ENCODE measurements around the gene KLHL30.

Gene KLHL30, protein sequence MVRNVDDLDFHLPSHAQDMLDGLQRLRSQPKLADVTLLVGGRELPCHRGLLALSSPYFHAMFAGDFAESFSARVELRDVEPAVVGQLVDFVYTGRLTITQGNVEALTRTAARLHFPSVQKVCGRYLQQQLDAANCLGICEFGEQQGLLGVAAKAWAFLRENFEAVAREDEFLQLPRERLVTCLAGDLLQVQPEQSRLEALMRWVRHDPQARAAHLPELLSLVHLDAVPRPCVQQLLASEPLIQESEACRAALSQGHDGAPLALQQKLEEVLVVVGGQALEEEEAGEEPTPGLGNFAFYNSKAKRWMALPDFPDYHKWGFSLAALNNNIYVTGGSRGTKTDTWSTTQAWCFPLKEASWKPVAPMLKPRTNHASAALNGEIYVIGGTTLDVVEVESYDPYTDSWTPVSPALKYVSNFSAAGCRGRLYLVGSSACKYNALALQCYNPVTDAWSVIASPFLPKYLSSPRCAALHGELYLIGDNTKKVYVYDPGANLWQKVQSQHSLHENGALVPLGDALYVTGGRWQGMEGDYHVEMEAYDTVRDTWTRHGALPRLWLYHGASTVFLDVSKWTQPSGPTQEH

DNA sequence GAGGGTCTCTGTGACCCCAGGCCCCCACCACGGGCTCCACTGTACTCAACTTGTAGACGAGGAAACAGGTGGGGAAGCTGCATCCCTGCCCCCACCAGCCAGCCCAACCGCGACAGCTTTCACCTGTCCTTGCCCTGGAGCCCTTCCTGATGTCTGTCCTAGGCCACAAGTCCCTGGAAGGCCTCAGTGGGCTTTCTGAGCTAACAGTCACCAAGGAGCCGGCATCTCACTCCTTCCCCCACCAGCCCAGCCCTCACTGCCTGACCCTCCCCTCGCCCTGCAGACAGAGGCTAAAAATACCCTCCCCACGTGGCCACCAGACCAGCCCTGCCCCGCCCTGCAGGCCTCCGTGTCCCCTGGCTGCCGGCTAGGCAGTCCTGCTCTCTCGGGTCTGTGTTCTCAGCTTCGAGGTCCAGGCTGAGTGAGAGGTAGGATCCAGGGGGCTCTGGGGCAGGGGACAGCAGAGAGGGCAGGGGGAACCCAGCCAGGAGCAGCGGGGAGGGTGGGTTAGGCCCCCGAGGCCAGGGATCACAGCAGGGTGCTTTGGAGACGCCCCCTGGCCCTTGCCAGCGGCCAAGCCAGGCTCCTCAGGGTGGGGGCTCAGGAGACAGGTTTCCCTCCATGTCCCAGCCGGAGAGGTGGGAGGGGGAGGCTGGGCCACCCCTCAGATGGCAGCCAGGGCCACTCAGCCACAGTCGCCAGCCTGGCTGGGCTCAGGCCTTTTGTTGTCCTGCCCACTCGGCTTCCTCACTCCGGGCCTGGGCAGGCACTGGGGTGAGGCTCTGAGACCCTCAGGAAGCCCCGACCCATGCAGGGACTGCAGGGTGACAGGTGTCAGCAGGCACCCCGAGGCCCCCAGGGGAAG is at the start of gene KLHL30:
TSS of gene KLHL30 (plus strand) at position 338 of the 865 bp plus-strand sequence. CDS start 2,087 bp downstream, outside the sequence.
- intact Hi-C loops (cut with DNase I) = no loop called here
- no peak for DNase-seq

DNA sequence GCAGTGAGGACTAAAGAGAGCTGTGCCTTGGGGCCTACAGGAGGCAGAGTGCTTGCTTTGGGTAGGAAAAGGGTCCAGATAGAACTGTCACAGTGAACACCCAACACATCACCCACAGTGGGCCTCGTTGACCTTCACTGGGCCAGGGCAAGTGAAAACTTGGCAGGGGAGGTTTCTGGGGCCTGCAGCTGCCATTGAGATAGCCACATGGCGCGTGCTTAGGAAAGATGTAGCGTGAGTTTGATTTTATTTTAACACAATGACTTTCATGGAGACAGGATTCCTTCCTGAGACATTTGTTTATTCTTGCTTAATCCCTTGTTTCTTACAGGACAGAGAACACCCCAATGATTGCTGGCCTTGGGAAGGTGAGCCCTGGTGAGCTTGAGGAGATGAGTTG is 47.6 kb upstream of the KLHL30 start:
- intact Hi-C loops (cut with DNase I) = no loop called here
- DNase-seq = no peak

DNA sequence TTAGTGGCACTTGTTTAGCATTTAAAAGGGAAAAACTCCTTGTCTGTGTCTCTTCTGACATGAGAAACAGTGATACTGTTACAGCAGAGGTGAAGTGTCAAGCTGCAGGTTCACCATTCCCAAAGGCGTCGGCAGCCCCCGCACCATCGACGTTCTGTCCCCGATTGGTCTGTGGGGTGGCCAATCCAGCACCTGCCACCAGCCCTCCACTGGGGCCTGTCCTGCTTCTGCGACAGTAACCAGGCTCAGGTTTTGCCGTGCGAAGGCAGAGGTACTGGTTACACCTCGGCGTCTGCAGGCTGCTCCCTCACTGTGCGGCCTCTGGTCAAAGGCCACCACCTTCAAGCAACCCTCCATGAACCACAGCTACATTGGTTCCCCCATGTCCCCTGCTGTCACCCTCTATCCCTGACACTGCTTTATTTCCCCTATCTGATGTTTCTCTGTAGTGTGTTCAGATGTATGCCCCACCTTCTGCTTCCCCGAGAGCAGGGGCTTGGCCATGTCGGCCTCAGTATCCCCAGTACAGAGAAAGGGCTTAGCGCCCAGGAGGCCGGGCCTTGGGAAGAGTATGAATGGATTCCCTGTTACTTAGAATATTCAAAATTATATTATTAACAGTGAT is 46.9 kb upstream of the KLHL30 start:
- intact Hi-C loops (cut with DNase I) = no loop called here
- DNase-seq = no peak

DNA sequence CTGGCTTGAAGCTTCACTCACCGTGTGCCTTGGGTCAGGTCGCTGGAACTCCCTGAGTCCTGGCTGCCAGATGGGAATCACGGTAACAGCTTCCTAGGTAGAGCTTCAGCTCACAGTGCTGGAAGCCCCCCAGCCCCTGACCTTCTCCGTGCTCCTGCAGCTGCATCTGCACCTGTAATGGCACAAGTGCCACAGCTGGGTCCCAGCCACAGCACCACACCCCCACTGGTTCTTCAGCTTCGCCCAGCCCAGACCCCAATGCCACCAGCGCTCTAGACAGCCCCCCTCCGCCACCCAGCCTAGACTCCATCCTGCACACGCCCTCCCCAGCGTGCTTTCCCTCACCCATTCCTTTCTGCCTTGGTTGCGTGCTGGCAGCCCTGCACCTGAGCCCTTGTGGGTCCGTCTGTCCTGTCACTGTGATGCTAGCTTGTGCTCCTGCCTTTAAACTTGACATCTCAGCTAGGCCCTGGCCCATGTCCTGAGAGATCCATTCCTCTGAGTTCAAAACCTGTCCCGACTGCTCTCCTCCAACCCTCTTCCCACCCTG is 45.9 kb upstream of the KLHL30 start:
- no peak for DNase-seq
- intact Hi-C loops (cut with DNase I) = no loop called here

DNA sequence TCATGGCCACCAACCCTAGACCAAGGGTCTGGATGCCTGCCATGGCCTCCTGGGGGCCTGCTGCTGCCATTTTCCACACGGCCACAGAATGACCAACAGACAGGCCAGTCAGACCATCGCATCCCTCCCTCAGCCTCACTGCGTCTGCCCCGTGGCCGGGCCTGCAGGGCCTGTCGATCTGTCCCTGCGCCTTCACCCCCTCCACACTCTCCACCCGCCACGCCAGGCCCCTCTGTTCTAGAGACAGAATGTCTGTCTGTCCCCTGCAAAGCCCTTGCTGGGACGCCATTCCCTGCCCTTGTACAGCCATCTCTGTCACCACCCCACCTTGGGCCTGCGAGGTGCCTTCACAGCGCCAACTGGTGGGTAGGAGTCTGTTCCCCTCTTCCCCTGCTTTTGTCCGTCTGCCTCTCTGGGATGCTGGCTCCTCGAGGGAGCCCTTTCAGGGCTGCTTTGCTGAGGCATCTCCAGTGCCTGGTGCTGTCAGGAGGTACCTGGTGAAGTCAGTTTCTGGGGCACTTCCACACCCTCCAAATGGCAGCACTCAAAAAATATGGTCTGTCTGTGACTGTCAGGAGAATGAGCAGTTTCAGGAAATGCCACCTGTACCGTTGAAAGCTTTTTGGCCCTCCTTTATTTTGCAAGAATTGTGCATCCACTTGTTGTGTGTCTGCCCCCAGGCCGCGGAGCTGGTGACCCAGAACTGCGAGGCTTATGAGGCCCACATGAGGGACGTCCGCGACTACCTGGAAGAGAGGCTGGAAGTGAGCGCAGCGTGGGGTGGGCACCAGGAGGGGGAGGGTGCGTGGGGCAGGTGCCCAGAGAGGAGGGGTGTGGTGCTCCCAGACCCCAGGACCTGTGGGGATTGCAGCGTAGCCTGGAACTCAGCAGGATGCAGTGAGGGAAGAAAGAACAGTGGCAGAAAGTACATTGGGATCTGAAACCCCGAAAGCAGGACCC is 45.0 kb upstream of the KLHL30 start:
- intact Hi-C loops (cut with DNase I) = no loop called here
- DNase-seq = peak in 3 of 10 donors; percentile 24 to 74 (median 65)

DNA sequence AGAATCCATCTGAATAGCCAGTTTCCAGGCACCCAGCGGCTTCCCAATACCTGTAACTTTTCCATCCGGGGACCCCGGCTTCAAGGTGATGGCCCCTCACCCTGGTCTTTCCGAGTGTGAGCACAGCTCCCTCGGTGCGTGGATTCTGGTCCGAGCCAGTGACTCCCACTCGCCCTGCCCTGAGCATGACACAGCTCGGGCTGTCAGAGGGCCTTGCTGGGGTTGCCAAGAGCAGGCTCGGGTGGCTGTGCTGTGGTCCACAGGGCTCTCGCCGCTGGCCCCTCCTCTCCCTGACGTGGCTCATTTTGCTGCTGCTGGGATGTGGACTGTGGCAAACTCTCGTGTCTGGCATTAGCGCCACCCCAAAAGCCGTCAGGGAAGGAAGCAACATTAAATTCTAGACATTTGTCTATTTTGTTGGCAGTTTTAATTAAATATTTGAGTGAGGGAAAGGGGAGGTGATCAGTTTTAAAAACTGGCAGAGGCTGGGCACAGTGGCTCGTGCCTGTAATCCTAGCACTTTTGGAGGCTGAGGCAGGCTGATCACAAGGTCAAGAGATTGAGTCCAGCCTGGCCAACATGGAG is 43.9 kb upstream of the KLHL30 start:
- DNase-seq = peak in 2 of 10 donors; percentile 55 to 58
- intact Hi-C loops (cut with DNase I) = no loop called here

DNA sequence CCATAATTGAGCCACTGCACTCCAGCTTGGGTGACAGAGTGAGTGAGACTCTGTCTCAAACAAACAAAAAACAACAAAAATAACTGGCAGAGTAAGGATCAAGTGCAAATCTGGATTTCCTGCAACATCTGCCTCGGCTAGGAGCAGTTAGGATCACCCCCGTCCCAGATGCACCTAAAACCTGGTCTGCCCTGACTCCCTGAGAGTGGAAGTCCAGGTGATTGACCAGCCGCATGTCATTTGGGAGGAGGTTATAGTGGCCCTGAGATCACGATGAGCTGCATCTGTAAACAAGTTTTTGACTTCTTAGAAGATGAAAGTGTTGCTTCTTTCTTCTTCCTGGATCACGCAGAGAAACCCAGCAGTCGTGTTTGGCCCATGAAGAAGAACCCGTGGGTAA is 43.3 kb upstream of the KLHL30 start:
- intact Hi-C loops (cut with DNase I) = no loop called here
- DNase-seq = peak in 1 of 10 donors; percentile 30

DNA sequence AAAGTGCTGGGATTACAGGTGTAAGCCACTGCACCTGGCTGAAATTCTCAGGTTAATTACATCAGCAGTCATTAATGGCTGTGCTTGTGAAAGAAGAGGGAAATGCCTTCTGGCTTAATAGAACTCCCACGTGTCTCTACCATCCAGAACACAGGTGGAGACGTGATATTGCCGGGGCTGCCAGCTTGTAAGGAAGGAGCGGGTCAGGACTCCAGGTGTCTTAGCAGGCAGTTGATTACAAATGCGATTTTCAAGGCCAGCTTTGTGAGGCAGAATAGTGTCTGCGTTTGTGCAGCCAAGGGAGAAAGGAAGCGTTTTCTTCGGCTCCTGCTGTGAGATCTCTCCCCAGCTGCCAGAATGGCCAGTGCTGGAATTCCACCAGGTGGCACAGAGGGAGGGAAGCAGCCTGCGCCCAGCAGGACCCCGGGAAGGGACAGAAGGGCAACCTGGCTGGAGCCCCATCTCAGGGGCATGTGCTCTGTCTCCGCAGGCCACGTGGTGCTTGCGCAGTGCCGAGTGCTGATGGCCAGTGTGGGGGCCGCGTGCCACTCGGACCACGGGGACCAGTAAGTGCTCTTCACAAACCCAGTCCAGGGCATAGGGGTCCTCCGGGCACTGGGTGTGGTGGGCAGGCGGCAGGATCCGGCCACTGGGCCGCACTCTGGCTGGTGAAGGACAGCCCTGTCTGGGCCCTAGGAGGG is 42.0 kb upstream of the KLHL30 start:
- DNase-seq = peak in 3 of 10 donors; percentile 69 to 78 (median 72)
- intact Hi-C loops (cut with DNase I) = no loop called here

DNA sequence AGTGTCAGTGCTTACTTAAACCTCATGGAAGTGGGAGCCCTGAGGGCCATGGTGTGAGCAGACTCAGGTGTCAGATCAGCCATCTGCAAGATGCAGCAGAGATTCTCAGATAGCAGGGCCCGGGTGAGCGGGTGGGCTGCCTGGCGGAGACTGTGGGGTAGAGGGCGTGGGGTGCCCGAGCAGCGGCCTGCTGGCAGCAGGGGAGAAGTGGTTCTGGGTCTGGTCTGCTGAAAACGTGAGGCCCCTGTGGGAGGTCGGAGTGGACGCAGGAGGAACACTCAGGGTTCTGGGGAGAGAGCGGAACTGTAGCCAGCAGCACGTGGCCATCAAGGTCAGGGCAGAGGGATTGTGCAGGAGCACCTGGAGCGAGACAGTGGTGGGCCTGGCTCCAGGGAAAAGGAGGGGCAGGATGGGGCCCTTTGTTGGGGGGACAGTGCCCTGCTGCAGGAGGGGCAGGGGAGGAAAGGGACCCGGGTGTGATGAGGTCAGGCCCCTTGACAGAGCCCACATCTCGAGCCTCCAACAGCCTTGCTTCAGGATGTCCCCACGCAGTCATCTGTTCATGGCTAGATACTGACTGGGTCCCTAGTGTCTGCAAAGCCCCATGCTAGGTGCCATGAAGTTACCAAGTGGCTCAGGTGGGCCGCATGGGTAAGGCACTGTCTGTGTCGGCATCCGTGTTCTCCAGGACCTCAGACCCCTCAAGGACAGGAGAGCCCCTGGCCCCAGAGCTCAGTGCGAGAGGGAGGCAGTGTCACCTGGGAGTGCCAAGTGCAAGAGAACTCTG is 41.1 kb upstream of the KLHL30 start:
- intact Hi-C loops (cut with DNase I) = no loop called here
- peak in 3 of 10 donors; percentile 27 to 78 (median 69) for DNase-seq

DNA sequence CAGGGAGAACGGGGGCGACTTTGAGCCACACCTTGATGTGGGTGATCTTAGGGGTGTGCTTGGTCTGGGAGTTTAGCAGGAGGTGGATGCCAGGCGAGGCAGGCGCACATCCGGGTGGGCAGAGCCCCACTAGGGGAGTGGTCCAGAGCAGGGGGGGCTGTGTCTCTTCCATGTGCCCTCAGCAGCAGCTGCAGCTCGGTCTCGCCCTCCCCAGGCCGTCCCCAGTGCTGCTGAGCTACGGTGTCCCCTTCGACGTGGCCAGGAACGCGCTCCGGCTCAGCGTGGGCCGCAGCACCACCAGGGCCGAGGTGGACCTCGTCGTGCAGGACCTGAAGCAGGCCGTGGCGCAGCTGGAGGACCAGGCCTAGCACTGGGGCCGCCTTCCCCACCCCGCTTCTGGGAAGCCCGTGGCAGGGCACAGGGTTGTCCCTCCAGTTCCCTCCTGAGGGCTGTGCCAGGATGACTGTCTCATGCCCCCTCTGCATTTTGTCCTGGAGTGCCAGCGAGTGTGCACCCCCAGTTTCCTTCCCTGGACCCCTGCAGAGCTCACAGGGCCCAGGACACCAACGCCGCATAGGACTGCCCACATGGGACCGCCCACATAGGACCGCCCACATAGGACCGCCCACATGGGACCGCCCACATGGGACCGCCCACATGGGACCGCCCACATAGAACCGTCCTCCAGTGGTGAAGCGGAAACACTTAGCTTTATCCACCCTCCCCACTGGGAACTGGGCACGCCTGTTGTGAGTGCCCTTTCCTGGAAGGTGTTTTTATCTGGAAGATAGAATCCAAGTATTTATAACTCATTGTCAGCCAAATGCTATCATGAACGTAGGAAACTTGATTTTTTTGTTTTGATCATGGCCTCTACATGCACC is 40.2 kb upstream of the KLHL30 start:
- DNase-seq = peak in 3 of 10 donors; percentile 53 to 81 (median 80)
- intact Hi-C loops (cut with DNase I) = no loop called here

DNA sequence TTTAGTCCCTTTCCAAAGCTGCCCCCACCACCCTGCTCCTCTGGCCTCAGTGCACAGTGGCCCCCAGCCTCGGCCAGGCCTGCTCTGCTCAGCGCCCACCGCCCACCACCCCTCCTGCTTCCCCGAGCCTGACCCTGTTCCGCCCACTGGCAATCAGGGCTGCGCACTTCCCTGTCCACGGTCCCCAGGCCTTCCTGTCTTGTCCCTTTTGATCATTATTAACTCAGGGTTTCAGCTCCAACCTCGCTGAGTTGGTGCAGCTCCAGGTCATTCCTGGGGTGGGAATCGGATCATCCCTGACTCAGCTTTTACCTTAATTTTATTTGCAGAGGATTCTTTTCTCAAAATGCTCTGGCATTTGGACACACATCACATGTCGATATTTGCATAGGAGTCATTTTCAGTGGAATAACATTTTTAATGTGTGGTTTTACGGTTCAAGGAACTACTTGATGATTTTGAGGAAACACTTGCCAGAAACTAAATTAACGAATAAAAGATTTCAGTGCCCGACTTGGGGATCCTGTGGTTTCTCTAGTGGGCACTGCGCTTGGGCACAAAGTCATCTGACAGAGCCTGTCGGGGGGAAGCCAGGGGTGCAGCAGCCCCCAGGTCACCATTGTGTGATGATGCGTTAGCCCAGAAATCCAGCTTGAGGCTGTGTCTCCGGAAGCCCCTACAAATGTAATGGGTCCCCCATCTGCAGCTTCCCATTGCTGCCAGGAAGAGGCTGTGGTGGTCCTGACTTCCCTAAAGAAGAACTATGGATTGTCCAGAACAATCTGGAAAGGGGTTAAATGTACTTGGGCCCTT is 39.4 kb upstream of the KLHL30 start:
- DNase-seq = peak in 3 of 10 donors; percentile 45 to 78 (median 61)
- intact Hi-C loops (cut with DNase I) = no loop called here

DNA sequence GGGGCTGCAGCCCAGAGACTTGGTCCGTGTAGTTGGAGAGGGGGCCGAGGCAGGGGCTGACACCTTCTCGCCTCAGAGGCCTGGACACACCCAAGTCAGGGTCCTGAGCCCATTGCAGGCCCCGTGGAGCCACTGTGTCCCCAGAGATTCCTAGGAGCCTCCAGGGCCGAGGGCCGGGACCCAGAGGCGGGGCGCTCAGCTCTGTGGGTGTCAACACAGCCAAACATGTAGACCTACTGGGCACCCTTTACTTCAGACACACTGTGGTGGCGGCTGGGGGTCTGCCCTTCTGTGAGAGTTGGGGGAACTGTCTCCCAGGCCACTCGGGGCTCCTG is 38.8 kb upstream of the KLHL30 start:
- DNase-seq = peak in 1 of 10 donors; percentile 52
- intact Hi-C loops (cut with DNase I) = no loop called here

DNA sequence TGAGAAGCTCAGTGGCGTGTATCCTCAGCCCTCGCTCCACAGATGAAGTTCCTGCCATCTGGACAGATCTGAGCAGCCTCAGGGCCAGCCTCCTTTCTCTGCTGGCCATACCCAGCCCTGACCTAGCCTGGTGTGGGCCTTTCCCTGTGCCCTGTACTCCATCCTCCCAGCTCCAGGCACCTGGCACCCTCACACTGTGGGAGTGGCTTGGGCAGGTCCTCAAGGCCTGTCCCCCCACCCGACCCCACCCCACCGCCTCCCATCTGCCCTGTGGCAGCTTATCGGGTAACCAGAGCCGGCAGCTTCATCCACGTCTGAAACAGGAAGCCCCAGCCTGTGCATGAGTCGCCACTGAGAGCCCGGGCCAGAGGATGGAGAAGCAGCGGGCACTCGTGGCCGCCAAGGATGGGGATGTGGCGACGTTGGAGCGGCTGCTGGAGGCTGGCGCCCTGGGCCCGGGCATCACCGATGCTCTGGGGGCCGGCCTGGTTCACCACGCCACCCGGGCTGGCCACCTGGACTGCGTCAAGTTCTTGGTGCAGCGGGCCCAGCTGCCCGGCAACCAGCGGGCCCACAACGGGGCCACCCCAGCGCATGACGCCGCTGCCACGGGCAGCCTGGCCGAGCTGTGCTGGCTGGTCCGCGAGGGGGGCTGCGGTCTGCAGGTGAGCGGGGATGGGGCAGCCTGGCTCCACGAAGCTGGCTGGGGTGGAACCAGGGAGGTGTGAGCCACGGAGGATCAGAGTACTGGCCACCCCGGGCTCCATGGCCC is 38.2 kb upstream of the KLHL30 start, which contains the start of gene ESPNL:
TSS of gene ESPNL (plus strand) at position 292 of the 772 bp plus-strand sequence. CDS start at position 372, 80 bp downstream.
- DNase-seq = peak in 3 of 10 donors; percentile 53 to 79 (median 56)
- intact Hi-C loops (cut with DNase I) = no loop called here
